NCI-H226 (cell line): ENCODE measurements around the gene ANAPC2.
A peak's percentile ranks its signal among the peaks of the same experiment; 100 is the strongest.

Source experiments
- DNase-seq: peaks from one replicate; pipeline ENCODE4 v3.0.0-alpha.2; 2015

ANAPC2 gene

GRCh38 chr9:137160054-137160425 lies 28.3 kb downstream of the ANAPC2 start:
- no peak for DNase-seq

- no peak for DNase-seq
Measured at GRCh38 chr9:137159105-137160053, 29.0 kb downstream of the ANAPC2 start.

- no peak for DNase-seq
Measured at GRCh38 chr9:137158625-137159024, 29.7 kb downstream of the ANAPC2 start.

GRCh38 chr9:137157618-137158415 lies 30.5 kb downstream of the ANAPC2 start:
- DNase-seq: no peak

GRCh38 chr9:137156567-137157375 lies 31.6 kb downstream of the ANAPC2 start:
- no peak for DNase-seq

- DNase-seq: no peak
Measured at GRCh38 chr9:137152844-137153405, 35.4 kb downstream of the ANAPC2 start.

- DNase-seq: peak; percentile 65
Measured at GRCh38 chr9:137150617-137151457, 37.5 kb downstream of the ANAPC2 start.

GRCh38 chr9:137149942-137150616 lies 38.3 kb downstream of the ANAPC2 start:
- no peak for DNase-seq

GRCh38 chr9:137149363-137149762 lies 39.0 kb downstream of the ANAPC2 start:
- no peak for DNase-seq

GRCh38 chr9:137148661-137149060 lies 39.7 kb downstream of the ANAPC2 start:
- DNase-seq: no peak

- DNase-seq: no peak
Measured at GRCh38 chr9:137148242-137148641, 40.1 kb downstream of the ANAPC2 start.

- DNase-seq: no peak
Measured at GRCh38 chr9:137147793-137148160, 40.6 kb downstream of the ANAPC2 start.

GRCh38 chr9:137147091-137147792 lies 41.1 kb downstream of the ANAPC2 start:
- DNase-seq: no peak

GRCh38 chr9:137146527-137146918 lies 41.8 kb downstream of the ANAPC2 start:
- DNase-seq: no peak

- DNase-seq: no peak
Measured at GRCh38 chr9:137145731-137146526, 42.4 kb downstream of the ANAPC2 start.

- no peak for DNase-seq
Measured at GRCh38 chr9:137143459-137143858, 44.9 kb downstream of the ANAPC2 start.

GRCh38 chr9:137141976-137142936 lies 46.1 kb downstream of the ANAPC2 start:
- DNase-seq: no peak

- DNase-seq: no peak
Measured at GRCh38 chr9:137141050-137141810, 47.1 kb downstream of the ANAPC2 start.
